Endodermal cell (in vitro differentiated cells): ENCODE results near the gene LRIG1. TPM values are rescaled to one million over a fixed set of nuclear protein-coding genes. Genes with fewer than 3 reads are reported as not detected.
A peak's percentile ranks its signal among the peaks of the same experiment; 100 is the strongest.

Experiments used
- DNase-seq: peaks from one replicate; pipeline ENCODE4 v3.0.0-alpha.2; 2017
- H3K27ac ChIP-seq: 2 replicates; pipeline ENCODE4 v1.5.1; 2013; ENCODE audit warnings: mild to moderate bottlenecking, low read depth, low read length, moderate library complexity
- H3K27me3 ChIP-seq: 2 replicates; pipeline ENCODE4 v1.6.1; 2013; ENCODE audit warnings: mild to moderate bottlenecking, low read length, moderate library complexity; ENCODE audit not compliant: insufficient read depth, control insufficient read depth, poor library complexity, severe bottlenecking
- H3K36me3 ChIP-seq: 2 replicates; pipeline ENCODE4 v1.7.0; 2013; ENCODE audit warnings: mild to moderate bottlenecking, low read length, moderate library complexity; ENCODE audit not compliant: control insufficient read depth, insufficient read depth
- H3K4me1 ChIP-seq: one replicate; pipeline ENCODE4 v1.7.0; 2013; ENCODE audit warnings: low read length; ENCODE audit not compliant: control insufficient read depth, insufficient read depth
- H3K4me3 ChIP-seq: 2 replicates; pipeline ENCODE4 v1.5.1; 2013; ENCODE audit warnings: mild to moderate bottlenecking, low read length, moderate library complexity
- H3K9ac ChIP-seq: 2 replicates; pipeline ENCODE4 v1.6.1; 2013; ENCODE audit warnings: mild to moderate bottlenecking, low read length, moderate library complexity; ENCODE audit not compliant: poor library complexity, severe bottlenecking; ENCODE audit errors: extremely low read depth
- H3K9me3 ChIP-seq: 2 replicates; pipeline ENCODE4 v1.6.1; 2013; ENCODE audit warnings: mild to moderate bottlenecking, low read length, moderate library complexity; ENCODE audit not compliant: control insufficient read depth
- H3K27ac Mint-ChIP-seq: 2 replicates; pipeline ENCODE4 v1.8.0; 2020; ENCODE audit warnings: mixed read lengths
- H3K27me3 Mint-ChIP-seq: 2 replicates; pipeline ENCODE4 v1.8.0; 2021; ENCODE audit warnings: mild to moderate bottlenecking, mixed read lengths; ENCODE audit not compliant: insufficient read depth
- H3K36me3 Mint-ChIP-seq: 2 replicates; pipeline ENCODE4 v1.8.0; 2020; ENCODE audit warnings: low read depth, mixed read lengths
- H3K4me1 Mint-ChIP-seq: 2 replicates; pipeline ENCODE4 v1.8.0; 2020; ENCODE audit warnings: mixed read lengths
- H3K4me3 Mint-ChIP-seq: 2 replicates; pipeline ENCODE4 v1.8.0; 2020; ENCODE audit warnings: mild to moderate bottlenecking, moderate library complexity, mixed read lengths
- H3K9me3 Mint-ChIP-seq: 2 replicates; pipeline ENCODE4 v1.8.0; 2020; ENCODE audit warnings: mild to moderate bottlenecking, mixed read lengths
- WGBS, 2 experiments: methylation state at CpG; one replicate each; pipeline versions ENCODE4 v1.1.5 to v1.1.7; 2013; ENCODE audit warnings: missing lambda C conversion rate in 2 of 2, mixed read lengths in 1 of 2; ENCODE audit not compliant: insufficient coverage in 1 of 2, insufficient read length in 1 of 2; 5-methylcytosine and 5-hydroxymethylcytosine counted together
- total RNA-seq, 2 donors: library from RNA; stranded (reverse); fragmentation: NEBNext Ultra II Directional in 1 of 2; extraction: Animal tissue kit (Norgen Biotek cat#: 25700) in 1 of 2; gene quantifications; 2 replicates in 1 of 2; 3 replicates in 1 of 2; pipeline ENCODE4 v1.2.1, GENCODE V29; 2021
- TF ChIP-seq, protein P1 (sequence below): fragments of 200-600 bp; sonication (generic); conservative IDR thresholded peaks from 2 replicates; pipeline ENCODE4 v1.5.0; 2021; ENCODE audit warnings: antibody characterized with exemption, mild to moderate bottlenecking

The LRIG1 gene
- total RNA-seq, 2 donors from 2014 or later = 37.5 to 42.3 TPM

DNA sequence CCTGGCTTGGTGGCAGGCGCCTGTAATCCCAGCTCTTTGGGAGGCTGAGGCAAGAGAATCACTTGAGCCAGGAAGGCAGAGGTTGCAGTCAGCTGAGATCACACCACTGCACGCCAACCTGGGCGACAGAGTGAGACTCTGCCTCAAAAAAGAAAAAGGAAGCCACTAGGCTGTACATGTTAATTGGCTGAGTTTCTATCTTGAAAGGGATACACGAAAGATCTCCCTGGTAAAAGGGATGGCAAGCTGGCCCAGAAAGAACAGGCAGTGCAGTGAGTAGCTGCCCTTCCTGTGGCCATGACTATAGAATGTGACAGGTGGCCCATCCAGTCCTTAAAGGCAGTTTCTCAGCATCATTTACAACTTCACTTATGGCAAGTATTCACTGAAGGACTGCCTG lies 12.3 kb downstream of the LRIG1 start:
- Mint-ChIP-seq H3K9me3 (no peaks in the 10 kb centered on the region), H3K27me3 (no peaks in the 10 kb centered on the region), H3K4me3 (no peak overlapping the region), H3K27ac (no peak overlapping the region), H3K36me3 (no peaks in the 10 kb centered on the region), H3K4me1 (peaks cover 70% of the 10 kb centered on the region)
- no peak for DNase-seq
- Histone ChIP-seq H3K27ac (no peak overlapping the region), H3K9ac (no peak overlapping the region), H3K27me3 (no peaks in the 10 kb centered on the region), H3K9me3 (no peaks in the 10 kb centered on the region), H3K4me1 (peaks cover 31% of the 10 kb centered on the region), H3K36me3 (peaks cover 5% of the 10 kb centered on the region), H3K4me3 (no peak overlapping the region)
- TF ChIP-seq, protein P1, sequence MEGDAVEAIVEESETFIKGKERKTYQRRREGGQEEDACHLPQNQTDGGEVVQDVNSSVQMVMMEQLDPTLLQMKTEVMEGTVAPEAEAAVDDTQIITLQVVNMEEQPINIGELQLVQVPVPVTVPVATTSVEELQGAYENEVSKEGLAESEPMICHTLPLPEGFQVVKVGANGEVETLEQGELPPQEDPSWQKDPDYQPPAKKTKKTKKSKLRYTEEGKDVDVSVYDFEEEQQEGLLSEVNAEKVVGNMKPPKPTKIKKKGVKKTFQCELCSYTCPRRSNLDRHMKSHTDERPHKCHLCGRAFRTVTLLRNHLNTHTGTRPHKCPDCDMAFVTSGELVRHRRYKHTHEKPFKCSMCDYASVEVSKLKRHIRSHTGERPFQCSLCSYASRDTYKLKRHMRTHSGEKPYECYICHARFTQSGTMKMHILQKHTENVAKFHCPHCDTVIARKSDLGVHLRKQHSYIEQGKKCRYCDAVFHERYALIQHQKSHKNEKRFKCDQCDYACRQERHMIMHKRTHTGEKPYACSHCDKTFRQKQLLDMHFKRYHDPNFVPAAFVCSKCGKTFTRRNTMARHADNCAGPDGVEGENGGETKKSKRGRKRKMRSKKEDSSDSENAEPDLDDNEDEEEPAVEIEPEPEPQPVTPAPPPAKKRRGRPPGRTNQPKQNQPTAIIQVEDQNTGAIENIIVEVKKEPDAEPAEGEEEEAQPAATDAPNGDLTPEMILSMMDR = no peak
- WGBS, 2 experiments = 90 to 95% methylated on average over 4 of the region's 4 CpGs

DNA sequence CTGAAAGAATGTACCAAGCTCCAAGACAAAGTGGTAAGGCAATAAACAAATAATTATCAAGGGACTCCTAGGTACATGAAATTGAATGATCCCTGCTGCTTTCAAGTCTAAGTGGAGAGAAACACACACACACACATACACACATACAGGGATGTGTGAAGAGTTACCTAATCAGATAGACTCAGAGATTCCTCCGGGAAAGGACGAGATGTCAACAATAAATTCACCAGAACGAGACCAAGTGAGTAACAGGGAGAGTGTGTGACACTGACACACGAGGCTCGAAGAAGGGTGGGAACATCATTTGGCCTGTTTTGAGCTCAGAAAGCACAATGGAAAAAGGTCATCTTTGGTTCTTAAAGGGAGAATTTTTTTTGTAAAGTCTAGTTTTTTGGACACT lies 13.4 kb downstream of the LRIG1 start:
- Mint-ChIP-seq H3K36me3 (no peaks in the 10 kb centered on the region), H3K4me1 (peaks cover 67% of the 10 kb centered on the region), H3K27ac (peak overlapping the region; percentile 13), H3K4me3 (no peak overlapping the region), H3K27me3 (no peaks in the 10 kb centered on the region), H3K9me3 (no peaks in the 10 kb centered on the region)
- 74 to 80% methylated on average over 5 of the region's 5 CpGs for WGBS, 2 experiments
- H3K36me3 ChIP-seq = peaks cover 5% of the 10 kb centered on the region
- no peaks in the 10 kb centered on the region for H3K27me3 ChIP-seq
- H3K4me3 ChIP-seq = no peak overlapping the region
- H3K27ac ChIP-seq = peak overlapping the region; percentile 26
- no peak overlapping the region for H3K9ac ChIP-seq
- no peak for DNase-seq
- H3K9me3 ChIP-seq = no peaks in the 10 kb centered on the region
- H3K4me1 ChIP-seq = peaks cover 27% of the 10 kb centered on the region
- TF ChIP-seq, protein P1 = no peak

DNA sequence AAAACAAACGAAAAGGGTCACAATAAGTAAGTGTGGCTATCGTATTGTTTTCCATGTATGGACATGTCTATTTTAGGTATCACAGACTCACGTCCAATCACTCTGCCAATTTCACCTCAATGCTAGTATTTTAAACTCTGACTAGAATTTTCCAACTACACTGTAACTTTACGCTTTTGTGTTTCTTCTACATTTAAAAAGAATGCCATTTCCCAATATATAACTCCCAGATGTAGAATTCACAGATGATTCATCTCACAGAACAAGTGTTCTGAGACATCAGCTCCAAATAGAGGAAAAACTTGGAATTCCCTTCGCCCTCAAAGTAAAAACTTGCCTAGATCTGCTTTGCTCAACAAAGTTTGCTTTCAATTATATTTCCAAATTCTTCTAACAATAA lies 14.2 kb downstream of the LRIG1 start:
- H3K9me3 Mint-ChIP-seq = no peaks in the 10 kb centered on the region
- TF ChIP-seq, protein P1 = no peak
- Histone ChIP-seq H3K27me3 (no peaks in the 10 kb centered on the region), H3K36me3 (peaks cover 5% of the 10 kb centered on the region), H3K4me1 (peaks cover 27% of the 10 kb centered on the region), H3K27ac (peak overlapping the region; percentile 26), H3K4me3 (no peak overlapping the region), H3K9me3 (no peaks in the 10 kb centered on the region), H3K9ac (no peak overlapping the region)
- no peaks in the 10 kb centered on the region for H3K27me3 Mint-ChIP-seq
- H3K4me1 Mint-ChIP-seq = peaks cover 65% of the 10 kb centered on the region
- H3K27ac Mint-ChIP-seq = peak overlapping the region; percentile 22
- H3K36me3 Mint-ChIP-seq = no peaks in the 10 kb centered on the region
- no peak for DNase-seq
- H3K4me3 Mint-ChIP-seq = no peak overlapping the region
- WGBS, 2 experiments = 90 to 93% methylated on average over 4 to 5 of the region's 5 CpGs
